NB4 (cell line): ENCODE results near the gene IRF2BP2.
A peak's percentile ranks its signal among the peaks of the same experiment; 100 is the strongest.

Experiments used
- MAX ChIP-seq: IDR thresholded peaks from 2 replicates; pipeline ENCODE4 v1.6.1; 2011; ENCODE audit warnings: low read depth, low read length
- TF ChIP-seq, protein P1 (sequence below): IDR thresholded peaks from one replicate; pipeline ENCODE4 v1.5.1; 2012; ENCODE audit warnings: low read depth, low read length

DNA sequence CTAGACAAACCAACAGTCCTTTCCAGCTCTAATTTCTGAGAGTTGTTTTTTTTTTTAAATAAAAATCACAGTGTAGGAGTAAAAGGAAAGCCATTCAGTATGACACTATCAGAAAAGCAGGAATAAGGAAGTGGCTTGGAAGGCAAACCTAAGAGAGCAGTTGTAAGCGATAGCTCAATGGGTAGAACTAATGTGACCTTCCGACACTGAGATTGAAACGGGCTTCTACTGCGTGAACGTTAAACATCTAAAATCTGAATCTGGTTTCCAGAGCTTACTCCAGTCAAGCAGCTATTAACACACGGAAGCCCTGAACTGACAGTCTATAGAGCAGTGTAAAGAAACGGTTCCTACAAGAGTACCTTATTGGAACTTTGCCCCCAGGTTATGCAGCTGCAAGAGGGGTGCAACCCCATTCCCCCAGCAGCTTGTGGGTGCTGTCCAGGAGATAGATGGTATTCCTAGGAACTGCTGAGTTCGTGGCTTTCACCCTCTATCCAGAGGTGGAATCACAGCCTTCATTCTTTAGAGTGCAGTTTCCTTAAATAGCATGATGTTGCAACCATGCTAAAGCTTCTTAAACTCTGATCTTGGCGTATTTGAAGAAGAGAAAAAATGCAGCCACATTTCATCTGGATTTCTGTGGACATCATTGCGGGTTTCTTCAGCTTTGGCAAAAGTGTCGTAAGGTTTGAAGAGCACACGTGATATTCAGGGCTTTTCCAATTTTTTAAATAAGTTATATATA, 3.3 kb upstream of the IRF2BP2 start:
- TF ChIP-seq, protein P1, sequence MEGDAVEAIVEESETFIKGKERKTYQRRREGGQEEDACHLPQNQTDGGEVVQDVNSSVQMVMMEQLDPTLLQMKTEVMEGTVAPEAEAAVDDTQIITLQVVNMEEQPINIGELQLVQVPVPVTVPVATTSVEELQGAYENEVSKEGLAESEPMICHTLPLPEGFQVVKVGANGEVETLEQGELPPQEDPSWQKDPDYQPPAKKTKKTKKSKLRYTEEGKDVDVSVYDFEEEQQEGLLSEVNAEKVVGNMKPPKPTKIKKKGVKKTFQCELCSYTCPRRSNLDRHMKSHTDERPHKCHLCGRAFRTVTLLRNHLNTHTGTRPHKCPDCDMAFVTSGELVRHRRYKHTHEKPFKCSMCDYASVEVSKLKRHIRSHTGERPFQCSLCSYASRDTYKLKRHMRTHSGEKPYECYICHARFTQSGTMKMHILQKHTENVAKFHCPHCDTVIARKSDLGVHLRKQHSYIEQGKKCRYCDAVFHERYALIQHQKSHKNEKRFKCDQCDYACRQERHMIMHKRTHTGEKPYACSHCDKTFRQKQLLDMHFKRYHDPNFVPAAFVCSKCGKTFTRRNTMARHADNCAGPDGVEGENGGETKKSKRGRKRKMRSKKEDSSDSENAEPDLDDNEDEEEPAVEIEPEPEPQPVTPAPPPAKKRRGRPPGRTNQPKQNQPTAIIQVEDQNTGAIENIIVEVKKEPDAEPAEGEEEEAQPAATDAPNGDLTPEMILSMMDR: no peak
- peak; percentile 49; the same call in 1 of the 2 replicates for TF ChIP-seq MAX
